ENCODE measurements around the gene FASTKD3. TPM values are rescaled to one million over a fixed set of nuclear protein-coding genes. Genes with fewer than 3 reads are reported as not detected.
"Not testable (repeated sequence)": the region's sequence is repeated elsewhere in the genome, so short reads cannot be mapped to it uniquely, and the experiment has no call there.

FASTKD3 gene, protein sequence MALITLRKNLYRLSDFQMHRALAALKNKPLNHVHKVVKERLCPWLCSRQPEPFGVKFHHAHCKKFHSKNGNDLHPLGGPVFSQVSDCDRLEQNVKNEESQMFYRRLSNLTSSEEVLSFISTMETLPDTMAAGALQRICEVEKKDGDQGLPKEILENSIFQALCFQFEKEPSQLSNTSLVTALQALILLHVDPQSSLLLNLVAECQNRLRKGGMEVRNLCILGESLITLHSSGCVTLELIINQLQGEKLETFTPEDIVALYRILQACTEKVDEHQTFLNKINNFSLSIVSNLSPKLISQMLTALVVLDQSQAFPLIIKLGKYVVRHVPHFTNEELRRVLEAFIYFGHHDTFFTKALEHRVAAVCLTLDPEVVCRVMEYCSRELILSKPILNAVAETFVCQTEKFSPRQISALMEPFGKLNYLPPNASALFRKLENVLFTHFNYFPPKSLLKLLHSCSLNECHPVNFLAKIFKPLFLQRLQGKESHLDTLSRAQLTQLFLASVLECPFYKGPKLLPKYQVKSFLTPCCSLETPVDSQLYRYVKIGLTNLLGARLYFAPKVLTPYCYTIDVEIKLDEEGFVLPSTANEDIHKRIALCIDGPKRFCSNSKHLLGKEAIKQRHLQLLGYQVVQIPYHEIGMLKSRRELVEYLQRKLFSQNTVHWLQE
- 10 to 100 TPM; 20.4 to 21.3 TPM for total RNA-seq
- polyA plus RNA-seq, result 12.3 TPM

DNA sequence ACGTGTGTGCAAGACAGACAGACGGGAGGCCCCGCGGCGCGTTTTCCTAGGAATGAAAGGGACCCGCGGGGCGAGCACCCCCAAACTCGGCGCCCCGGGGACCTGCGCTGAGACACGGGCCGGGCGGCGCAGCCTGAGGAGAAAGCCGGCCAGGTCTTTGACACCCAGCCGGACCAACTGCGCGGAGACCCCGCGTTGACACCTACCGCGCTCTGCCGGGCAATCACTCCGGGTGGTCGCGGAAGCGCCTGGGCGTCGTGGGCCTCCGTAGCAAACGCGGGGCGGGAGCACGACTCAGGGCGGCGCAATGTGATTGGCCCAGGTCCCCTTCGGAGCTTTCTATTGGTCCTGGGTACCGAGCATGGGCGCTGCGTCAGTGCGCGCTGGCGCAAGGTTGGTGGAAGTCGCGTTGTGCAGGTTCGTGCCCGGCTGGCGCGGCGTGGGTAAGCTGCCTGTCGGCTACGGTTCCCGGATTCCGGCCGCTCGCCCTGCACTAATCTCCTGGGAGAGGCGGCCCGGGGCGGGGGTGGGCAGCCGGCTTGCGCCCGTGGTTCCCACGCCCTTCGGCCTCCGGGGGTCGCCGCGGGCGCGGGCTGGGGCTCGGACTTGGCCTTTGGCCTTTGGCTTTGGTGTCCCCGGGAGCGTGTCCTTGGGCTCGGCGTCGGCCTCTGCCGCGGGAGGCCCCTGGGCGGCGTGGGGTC is at the start of gene FASTKD3, which contains the start of gene MTRR:
FASTKD3 (minus strand) TSS at position 259 of the 701 bp plus-strand sequence. CDS start 948 bp downstream, outside the sequence.
MTRR (plus strand) TSS at position 376 of the 701 bp plus-strand sequence. CDS start 1,647 bp downstream, outside the sequence.
- H3K4me1 Mint-ChIP-seq, result peaks cover 70 to 84% (median 83%) of the 10 kb centered on the region in 3 donors
- peak; percentile 86 to 92 (median 89) for DNase-seq
- H3K9me3 Mint-ChIP-seq, result no peaks in the 10 kb centered on the region
- peaks cover 0 to 3% of the 10 kb centered on the region in 2 donors for H3K27me3 Mint-ChIP-seq
- Histone ChIP-seq H3K4me1 (ENCODE audit: insufficient read depth, low read length) (peaks cover 53% of the 10 kb centered on the region), H3K36me3 (ENCODE audit: insufficient read depth, low read length) (no peaks in the 10 kb centered on the region), H3K27ac (ENCODE audit: low read depth, low read length) (peak within 1 kb of the TSS; percentile 66), H3K9me3 (ENCODE audit: low read length) (no peaks in the 10 kb centered on the region), H3K27me3 (ENCODE audit: insufficient read depth, low read length, poor library complexity, severe bottlenecking) (no peaks in the 10 kb centered on the region), H3K4me3 (ENCODE audit: low read length) (peak within 1 kb of the TSS; percentile 71)
- POLR2A ChIA-PET, result interaction anchor here (0.6 to 1.4 kb wide), 4 partner anchors 10 to 1157 kb away, joined by 3 read pairs; no protein-coding TSS in a partner anchor
- H3K4me3 Mint-ChIP-seq, result peak within 1 kb of the TSS; percentile 92 to 98 (median 96)
- CTCF ChIA-PET, result interaction anchor here (1.1 to 2.4 kb wide), 6 partner anchors 9 to 22 kb away, joined by 3 to 9 read pairs (median 6); no protein-coding TSS in a partner anchor
- H3K36me3 Mint-ChIP-seq, result peaks cover 2 to 40% (median 11%) of the 10 kb centered on the region in 3 donors
- H3K27ac Mint-ChIP-seq, result peak within 1 kb of the TSS; percentile 86 to 98 (median 93)

DNA sequence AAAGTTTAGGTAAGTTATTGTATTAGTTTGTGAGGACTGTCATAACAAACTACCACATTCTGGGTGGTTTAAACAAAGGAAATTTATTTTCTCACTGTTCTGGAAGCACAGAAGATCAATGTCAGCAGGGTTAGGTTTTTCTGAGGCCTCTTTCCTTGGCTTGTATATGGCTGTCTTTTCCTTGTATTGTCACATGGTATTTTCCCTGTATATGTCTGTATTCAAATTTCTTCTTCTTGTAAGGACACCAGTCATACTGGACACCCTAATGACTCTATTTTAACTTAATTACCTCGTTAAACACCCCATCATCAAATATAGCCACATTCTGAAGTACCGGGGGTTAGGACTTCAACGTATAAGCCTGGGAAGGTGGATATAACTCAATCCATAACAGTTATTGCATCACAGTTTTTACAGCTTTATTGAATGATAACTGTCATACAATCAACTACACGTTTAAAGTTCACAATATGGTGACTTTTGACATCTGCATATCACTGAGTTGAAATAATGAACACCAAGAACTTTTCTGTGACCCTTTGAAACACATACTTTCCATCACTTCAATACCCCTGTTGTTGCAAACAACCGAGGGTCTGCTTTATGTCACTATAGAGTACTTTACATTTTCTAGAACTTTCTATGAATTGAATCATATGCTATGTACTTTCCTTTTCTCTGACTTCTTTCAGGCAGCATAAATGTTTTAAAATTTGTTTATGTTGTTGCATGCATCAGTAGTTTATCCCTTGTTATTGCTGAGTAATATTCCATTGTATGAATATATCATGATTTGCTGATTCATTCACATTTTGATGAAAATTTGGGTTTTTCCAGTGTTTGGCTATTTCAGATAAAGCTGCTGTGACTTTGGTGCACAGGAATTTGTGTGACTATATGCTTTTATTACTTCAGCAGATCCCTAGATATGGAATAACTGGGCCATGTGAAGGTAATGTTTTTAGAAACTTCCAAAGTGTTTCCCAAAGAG is 48.6 kb upstream of the FASTKD3 start:
- Mint-ChIP-seq H3K4me1 (no peaks in the 10 kb centered on the region), H3K27me3 (peaks cover 4 to 15% of the 10 kb centered on the region in 2 donors), H3K9me3 (peaks cover 10 to 28% (median 17%) of the 10 kb centered on the region in 5 donors), H3K4me3 (no peak overlapping the region), H3K27ac (no peak overlapping the region), H3K36me3 (peaks cover 0 to 15% (median 2%) of the 10 kb centered on the region in 3 donors)
- H3K27me3 ChIP-seq (ENCODE audit: insufficient read depth, low read length, poor library complexity, severe bottlenecking), result no peaks in the 10 kb centered on the region
- H3K9me3 ChIP-seq (ENCODE audit: low read length), result no peaks in the 10 kb centered on the region
- DNase-seq, result no peak
- H3K4me3 ChIP-seq (ENCODE audit: low read length), result no peak overlapping the region
- H3K27ac ChIP-seq (ENCODE audit: low read depth, low read length), result no peak overlapping the region
- POLR2A ChIA-PET, result no interaction called here
- H3K36me3 ChIP-seq (ENCODE audit: insufficient read depth, low read length), result no peaks in the 10 kb centered on the region
- CTCF ChIA-PET, result no interaction called here
- no peaks in the 10 kb centered on the region for H3K4me1 ChIP-seq (ENCODE audit: insufficient read depth, low read length)

DNA sequence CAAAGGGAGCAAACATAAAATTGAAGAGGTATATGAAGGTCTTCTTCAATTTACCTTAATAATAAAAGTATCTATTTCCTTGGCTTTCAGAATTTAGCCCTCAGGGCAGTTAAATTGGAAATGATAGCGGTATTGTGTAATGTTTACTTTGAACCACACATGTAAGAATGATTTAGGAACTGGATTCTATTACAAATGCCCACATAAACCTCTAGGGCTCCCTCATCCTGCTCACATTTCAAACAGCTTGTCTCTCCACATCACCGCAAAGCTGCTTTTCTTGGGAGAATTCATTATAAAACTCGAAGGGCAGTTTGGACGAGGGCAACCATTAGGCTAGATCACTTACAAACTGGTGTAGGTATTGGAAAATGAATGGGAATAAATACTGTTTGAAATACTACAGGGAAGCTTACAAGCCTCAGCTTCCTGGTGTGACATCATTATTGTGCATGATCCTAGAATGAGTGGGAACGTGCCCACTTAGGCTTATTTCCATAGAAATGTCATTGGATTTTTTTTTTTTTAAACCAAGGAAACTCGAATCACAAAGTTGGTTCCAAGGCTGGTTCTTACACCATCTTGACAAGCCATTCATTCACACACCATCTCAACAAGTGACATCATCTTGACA is 47.5 kb upstream of the FASTKD3 start:
- Histone ChIP-seq H3K27ac (ENCODE audit: low read depth, low read length) (no peak overlapping the region), H3K27me3 (ENCODE audit: insufficient read depth, low read length, poor library complexity, severe bottlenecking) (no peaks in the 10 kb centered on the region), H3K9me3 (ENCODE audit: low read length) (no peaks in the 10 kb centered on the region), H3K4me1 (ENCODE audit: insufficient read depth, low read length) (no peaks in the 10 kb centered on the region), H3K4me3 (ENCODE audit: low read length) (no peak overlapping the region), H3K36me3 (ENCODE audit: insufficient read depth, low read length) (no peaks in the 10 kb centered on the region)
- H3K9me3 Mint-ChIP-seq, result peaks cover 14 to 40% (median 22%) of the 10 kb centered on the region in 5 donors
- H3K27me3 Mint-ChIP-seq, result peaks cover 2 to 8% of the 10 kb centered on the region in 2 donors
- POLR2A ChIA-PET, result no interaction called here
- no peaks in the 10 kb centered on the region for H3K4me1 Mint-ChIP-seq
- DNase-seq, result no peak
- H3K4me3 Mint-ChIP-seq, result no peak overlapping the region
- H3K27ac Mint-ChIP-seq, result no peak overlapping the region
- peaks cover 2 to 23% (median 6%) of the 10 kb centered on the region in 3 donors for H3K36me3 Mint-ChIP-seq
- CTCF ChIA-PET, result no interaction called here

DNA sequence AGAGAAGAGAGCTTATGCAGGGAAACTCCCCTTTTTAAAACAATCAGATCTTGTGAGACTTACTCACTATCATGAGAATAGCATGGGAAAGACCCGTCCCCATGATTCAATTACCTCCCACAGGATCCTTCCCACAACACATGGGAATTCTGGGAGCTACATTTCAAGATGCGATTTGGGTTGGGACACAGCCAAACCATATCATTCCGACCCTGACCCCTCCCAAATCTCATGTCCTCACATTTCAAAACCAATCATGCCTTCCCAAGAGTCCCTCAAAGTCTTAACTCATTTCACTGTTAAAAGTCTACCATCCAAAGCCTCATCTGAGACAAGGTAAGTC is 42.6 kb upstream of the FASTKD3 start:
- CTCF ChIA-PET, result interaction anchor here (0.9 kb wide), 1 partner anchor 24 kb away, joined by 3 read pairs; no protein-coding TSS in a partner anchor
- H3K27me3 ChIP-seq (ENCODE audit: insufficient read depth, low read length, poor library complexity, severe bottlenecking); H3K27ac Mint-ChIP-seq; DNase-seq; H3K4me1 Mint-ChIP-seq; H3K36me3 ChIP-seq (ENCODE audit: insufficient read depth, low read length); H3K4me1 ChIP-seq (ENCODE audit: insufficient read depth, low read length); H3K27me3 Mint-ChIP-seq; H3K4me3 Mint-ChIP-seq; H3K4me3 ChIP-seq (ENCODE audit: low read length); POLR2A ChIA-PET; H3K27ac ChIP-seq (ENCODE audit: low read depth, low read length); H3K9me3 ChIP-seq (ENCODE audit: low read length): not testable (repeated sequence)
- peaks cover 31 to 62% (median 44%) of the 10 kb centered on the region in 3 donors for H3K36me3 Mint-ChIP-seq
- H3K9me3 Mint-ChIP-seq, result peaks cover 27 to 70% (median 49%) of the 10 kb centered on the region in 5 donors

DNA sequence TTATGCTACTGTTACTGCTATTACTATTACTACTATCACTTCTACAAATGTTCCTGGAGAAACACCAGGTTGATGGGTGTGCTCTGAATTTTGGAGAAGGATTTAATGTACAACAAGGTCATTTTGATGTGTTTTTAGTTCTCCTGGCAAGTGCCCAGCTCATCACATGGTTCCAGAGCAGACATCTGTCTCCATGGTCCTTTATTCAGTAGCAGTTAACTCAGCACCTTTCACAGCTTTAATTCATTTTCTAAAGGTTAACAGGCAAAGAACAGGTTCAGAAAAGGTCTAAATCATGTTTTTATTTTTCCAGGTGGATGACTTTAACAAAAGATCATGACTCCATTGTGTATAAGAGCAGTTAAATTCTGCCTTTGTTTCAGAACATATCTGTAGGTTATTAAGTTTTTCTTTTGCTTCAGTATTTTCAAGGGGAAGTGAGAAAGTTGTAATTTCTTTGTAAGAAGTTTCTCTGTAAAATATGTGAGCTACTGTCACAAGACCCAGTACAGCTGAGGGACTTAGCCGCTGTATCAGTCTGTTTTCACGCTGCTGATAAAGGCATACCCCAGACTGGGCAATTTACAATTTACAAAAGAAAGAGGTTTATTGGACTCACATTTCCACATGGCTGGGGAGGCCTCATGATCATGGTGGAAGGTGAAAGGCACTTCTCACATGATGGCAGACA is 42.1 kb upstream of the FASTKD3 start:
- ChIA-PET CTCF (interaction anchor here (0.9 kb wide), 1 partner anchor 23 kb away, joined by 3 read pairs; no protein-coding TSS in a partner anchor), POLR2A (no interaction called here)
- H3K9me3 ChIP-seq (ENCODE audit: low read length), result peaks cover 3% of the 10 kb centered on the region
- H3K4me1 ChIP-seq (ENCODE audit: insufficient read depth, low read length), result no peaks in the 10 kb centered on the region
- no peak overlapping the region for H3K27ac ChIP-seq (ENCODE audit: low read depth, low read length)
- Mint-ChIP-seq H3K4me3 (no peak overlapping the region), H3K36me3 (peaks cover 33 to 65% (median 48%) of the 10 kb centered on the region in 3 donors), H3K27ac (peak overlapping the region in 1 of 8 donors; percentile 8), H3K27me3 (no peaks in the 10 kb centered on the region), H3K4me1 (no peaks in the 10 kb centered on the region), H3K9me3 (peaks cover 27 to 70% (median 49%) of the 10 kb centered on the region in 5 donors)
- peaks cover 6% of the 10 kb centered on the region for H3K36me3 ChIP-seq (ENCODE audit: insufficient read depth, low read length)
- DNase-seq, result no peak
- no peaks in the 10 kb centered on the region for H3K27me3 ChIP-seq (ENCODE audit: insufficient read depth, low read length, poor library complexity, severe bottlenecking)
- H3K4me3 ChIP-seq (ENCODE audit: low read length), result no peak overlapping the region

DNA sequence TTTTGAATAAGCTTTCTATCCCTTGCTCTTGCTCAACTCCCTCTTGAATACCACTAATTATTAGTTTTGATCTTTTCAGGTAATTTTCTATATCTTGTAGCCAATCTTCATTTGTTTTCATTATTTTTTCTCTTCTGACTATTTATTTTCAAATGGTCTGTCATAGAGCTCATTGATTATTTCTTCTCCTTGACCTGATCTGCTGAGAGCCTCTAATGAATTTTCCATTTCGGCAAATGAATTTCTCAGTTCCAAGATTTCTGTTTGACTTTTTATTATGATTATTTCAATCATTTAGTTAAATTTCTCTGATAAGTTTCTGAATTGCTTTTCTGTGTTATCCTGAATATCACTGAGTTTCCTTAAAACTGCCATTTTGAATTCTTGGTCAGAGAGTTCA is 39.5 kb upstream of the FASTKD3 start:
- no peaks in the 10 kb centered on the region for H3K27me3 Mint-ChIP-seq
- H3K27ac Mint-ChIP-seq, result no peak overlapping the region
- H3K9me3 Mint-ChIP-seq, result peaks cover 27 to 59% (median 43%) of the 10 kb centered on the region in 5 donors
- peaks cover 6% of the 10 kb centered on the region for H3K36me3 ChIP-seq (ENCODE audit: insufficient read depth, low read length)
- H3K4me1 Mint-ChIP-seq, result peaks cover 0 to 2% (median 0%) of the 10 kb centered on the region in 3 donors
- ChIA-PET POLR2A (no interaction called here), CTCF (no interaction called here)
- peaks cover 39 to 78% (median 71%) of the 10 kb centered on the region in 3 donors for H3K36me3 Mint-ChIP-seq
- H3K4me3 ChIP-seq (ENCODE audit: low read length), result no peak overlapping the region
- peaks cover 3% of the 10 kb centered on the region for H3K9me3 ChIP-seq (ENCODE audit: low read length)
- H3K4me3 Mint-ChIP-seq, result no peak overlapping the region
- H3K27ac ChIP-seq (ENCODE audit: low read depth, low read length), result no peak overlapping the region
- H3K27me3 ChIP-seq (ENCODE audit: insufficient read depth, low read length, poor library complexity, severe bottlenecking), result no peaks in the 10 kb centered on the region
- no peaks in the 10 kb centered on the region for H3K4me1 ChIP-seq (ENCODE audit: insufficient read depth, low read length)
- no peak for DNase-seq
